Islet of Langerhans (tissue), 1 donor: ENCODE measurements around the gene NHLH1.
"Not testable (repeated sequence)": the region's sequence is repeated elsewhere in the genome, so short reads cannot be mapped to it uniquely, and the experiment has no call there.

Experiments used
- FAIRE-seq: peaks from one replicate; lab custom pipeline; 2011; peaks lifted over from hg19 to GRCh38; lab: Jason Lieb, UNC

Gene NHLH1

GRCh38 chr1:160384812-160385211 is 17.9 kb downstream of the NHLH1 start:
- not testable (repeated sequence) for FAIRE-seq

GRCh38 chr1:160388406-160388805 is 21.5 kb downstream of the NHLH1 start:
- FAIRE-seq = not testable (repeated sequence)

GRCh38 chr1:160394673-160395072 is 27.8 kb downstream of the NHLH1 start:
- no peak for FAIRE-seq

GRCh38 chr1:160397651-160398050 is 30.8 kb downstream of the NHLH1 start:
- FAIRE-seq = no peak

GRCh38 chr1:160398823-160399222 is 32.0 kb downstream of the NHLH1 start:
- FAIRE-seq = no peak

- FAIRE-seq = no peak
These were observed 32.8 kb downstream of the NHLH1 start for GRCh38 chr1:160399544-160400222.

- FAIRE-seq = no peak
These were observed 33.4 kb downstream of the NHLH1 start, which contains the start of gene VANGL2 for GRCh38 chr1:160400223-160400645. TSS of gene VANGL2 (plus strand) at chr1:160400564. CDS start at chr1:160415838, 15,274 bp downstream.

GRCh38 chr1:160400646-160401486 is 34.0 kb downstream of the NHLH1 start:
- no peak for FAIRE-seq

- FAIRE-seq = no peak
These were observed 34.6 kb downstream of the NHLH1 start for GRCh38 chr1:160401487-160401805.

- FAIRE-seq = no peak
These were observed 35.3 kb downstream of the NHLH1 start for GRCh38 chr1:160402001-160402795.

GRCh38 chr1:160403244-160403643 is 36.4 kb downstream of the NHLH1 start:
- no peak for FAIRE-seq

- FAIRE-seq = no peak
These were observed 37.2 kb downstream of the NHLH1 start for GRCh38 chr1:160404094-160404493.

GRCh38 chr1:160405331-160405877 is 38.5 kb downstream of the NHLH1 start:
- no peak for FAIRE-seq

GRCh38 chr1:160406131-160406968 is 39.5 kb downstream of the NHLH1 start:
- FAIRE-seq = no peak

GRCh38 chr1:160407839-160408801 is 41.2 kb downstream of the NHLH1 start:
- FAIRE-seq = no peak

GRCh38 chr1:160408864-160409263 is 42.0 kb downstream of the NHLH1 start:
- no peak for FAIRE-seq

- FAIRE-seq = no peak
These were observed 42.6 kb downstream of the NHLH1 start for GRCh38 chr1:160409486-160409885.

- no peak for FAIRE-seq
These were observed 43.6 kb downstream of the NHLH1 start for GRCh38 chr1:160410406-160411005.

- no peak for FAIRE-seq
These were observed 44.6 kb downstream of the NHLH1 start for GRCh38 chr1:160411271-160412027.
